Activated T-cell treated with anti-CD3 and anti-CD28 coated beads, Interleukin-2, amount 50 U/mL, for 48 hours (primary cell): Measurements from ENCODE around the gene EIF2B5.
"Not testable (repeated sequence)": the region's sequence is repeated elsewhere in the genome, so short reads cannot be mapped to it uniquely, and the experiment has no call there.

ENCODE experiments used
- DNase-seq, 2 experiments: peaks; one replicate each; pipeline ENCODE4 v3.0.0-alpha.2; 2020

Gene EIF2B5

GRCh38 chr3:184148076-184148475 is 12.9 kb downstream of the EIF2B5 start:
- DNase-seq, result no peak

GRCh38 chr3:184149123-184149522 is 14.0 kb downstream of the EIF2B5 start:
- DNase-seq, result no peak

- not testable (repeated sequence) for DNase-seq
These were observed 14.6 kb downstream of the EIF2B5 start for GRCh38 chr3:184149770-184150169.

- DNase-seq, result peak; percentile 63 to 72
These were observed 19.9 kb downstream of the EIF2B5 start, which contains the start of gene DVL3 for GRCh38 chr3:184154885-184155643. Gene DVL3 (plus strand): TSS chr3:184155377. CDS start chr3:184155636, 259 bp downstream.

- DNase-seq, result peak; percentile 74 to 76
These were observed 20.7 kb downstream of the EIF2B5 start for GRCh38 chr3:184155644-184156521.

- DNase-seq, result no peak
These were observed 21.4 kb downstream of the EIF2B5 start for GRCh38 chr3:184156522-184156955.

- no peak for DNase-seq
These were observed 22.0 kb downstream of the EIF2B5 start for GRCh38 chr3:184157206-184157605.

GRCh38 chr3:184158404-184158803 is 23.2 kb downstream of the EIF2B5 start:
- no peak for DNase-seq

GRCh38 chr3:184160456-184160855 is 25.3 kb downstream of the EIF2B5 start:
- no peak for DNase-seq

- DNase-seq, result not testable (repeated sequence)
These were observed 27.5 kb downstream of the EIF2B5 start for GRCh38 chr3:184162571-184163070.

GRCh38 chr3:184164648-184165330 is 29.6 kb downstream of the EIF2B5 start:
- DNase-seq, result no peak

- no peak for DNase-seq
These were observed 30.4 kb downstream of the EIF2B5 start for GRCh38 chr3:184165543-184165942.

GRCh38 chr3:184166671-184167070 is 31.5 kb downstream of the EIF2B5 start:
- DNase-seq, result no peak

- no peak for DNase-seq
These were observed 32.6 kb downstream of the EIF2B5 start for GRCh38 chr3:184167786-184168185.

- DNase-seq, result no peak
These were observed 33.4 kb downstream of the EIF2B5 start for GRCh38 chr3:184168363-184169120.

- no peak for DNase-seq
These were observed 35.0 kb downstream of the EIF2B5 start for GRCh38 chr3:184169896-184170875.

- no peak for DNase-seq
These were observed 36.4 kb downstream of the EIF2B5 start for GRCh38 chr3:184171562-184171961.

GRCh38 chr3:184172681-184173373 is 37.7 kb downstream of the EIF2B5 start:
- no peak for DNase-seq

- no peak for DNase-seq
These were observed 38.2 kb downstream of the EIF2B5 start for GRCh38 chr3:184173374-184173722.

- DNase-seq, result no peak
These were observed 39.1 kb downstream of the EIF2B5 start for GRCh38 chr3:184174284-184174645.
